Suprapubic skin (tissue), 3 donors: ENCODE measurements around the gene FBXO48.

Source experiments
- CTCF ChIP-seq, 2 donors: fragments of 200-600 bp in 1 of 2; fragments of 450-650 bp in 1 of 2; sonication (generic) in 1 of 2; IDR thresholded peaks; one replicate each; pipeline ENCODE4 v1.5.1; 2016 to 2019; ENCODE audit warnings: antibody characterized with exemption in 2 of 2, mild to moderate bottlenecking in 1 of 2, moderate library complexity in 1 of 2
- POLR2AphosphoS5 ChIP-seq, 3 donors: sonication (generic); formaldehyde crosslinking; IDR thresholded peaks; one replicate each; pipeline ENCODE4 v1.6.1; 2017; ENCODE audit warnings: antibody characterized with exemption in 3 of 3

GRCh38 chr2:68448671-68449653, 18.1 kb downstream of the FBXO48 start:
- no peak for TF ChIP-seq CTCF (IDR thresholded peaks at IDR 0.05)
- no peak for TF ChIP-seq POLR2AphosphoS5 (IDR thresholded peaks at IDR 0.05)
